GM18861 (cell line): ENCODE measurements around the gene FAM53B.
"Not testable (repeated sequence)": the region's sequence is repeated elsewhere in the genome, so short reads cannot be mapped to it uniquely, and the experiment has no call there.

Experiments used
- ATAC-seq: cut with Tn5 transposase; IDR thresholded peaks from one replicate; pipeline ENCODE4 v1.9.1; 2021; ENCODE audit not compliant: unreplicated experiment

Gene FAM53B

GRCh38 chr10:124589491-124590041, 154.6 kb downstream of the FAM53B start:
- ATAC-seq, result no peak

- ATAC-seq, result no peak
These were observed 155.3 kb downstream of the FAM53B start for GRCh38 chr10:124588736-124589490.

GRCh38 chr10:124588341-124588735, 155.8 kb downstream of the FAM53B start:
- not testable (repeated sequence) for ATAC-seq

- no peak for ATAC-seq
These were observed 156.4 kb downstream of the FAM53B start for GRCh38 chr10:124587811-124588211.

- ATAC-seq, result no peak
These were observed 158.0 kb downstream of the FAM53B start for GRCh38 chr10:124586142-124586541.

- no peak for ATAC-seq
These were observed 165.2 kb downstream of the FAM53B start for GRCh38 chr10:124579011-124579399.

GRCh38 chr10:124578231-124579010, 165.8 kb downstream of the FAM53B start:
- no peak for ATAC-seq

GRCh38 chr10:124577651-124578050, 166.5 kb downstream of the FAM53B start:
- ATAC-seq, result no peak

GRCh38 chr10:124576526-124577420, 167.4 kb downstream of the FAM53B start:
- no peak for ATAC-seq

GRCh38 chr10:124575107-124576035, 168.8 kb downstream of the FAM53B start:
- ATAC-seq, result no peak

GRCh38 chr10:124574456-124575070, 169.6 kb downstream of the FAM53B start:
- no peak for ATAC-seq

- no peak for ATAC-seq
These were observed 170.3 kb downstream of the FAM53B start for GRCh38 chr10:124573726-124574455.

GRCh38 chr10:124572751-124573150, 171.4 kb downstream of the FAM53B start:
- no peak for ATAC-seq

GRCh38 chr10:124570646-124571045, 173.5 kb downstream of the FAM53B start:
- ATAC-seq, result no peak

GRCh38 chr10:124569623-124570470, 174.3 kb downstream of the FAM53B start:
- no peak for ATAC-seq
